IPS DF 19.7 (cell line): ENCODE data around the gene DNAJA4.

Experiments
- DNase-seq: peaks from one replicate; pipeline ENCODE4 v3.0.0-alpha.2; 2013; ENCODE audit warnings: low read depth, low spot score

DNAJA4 gene

DNA sequence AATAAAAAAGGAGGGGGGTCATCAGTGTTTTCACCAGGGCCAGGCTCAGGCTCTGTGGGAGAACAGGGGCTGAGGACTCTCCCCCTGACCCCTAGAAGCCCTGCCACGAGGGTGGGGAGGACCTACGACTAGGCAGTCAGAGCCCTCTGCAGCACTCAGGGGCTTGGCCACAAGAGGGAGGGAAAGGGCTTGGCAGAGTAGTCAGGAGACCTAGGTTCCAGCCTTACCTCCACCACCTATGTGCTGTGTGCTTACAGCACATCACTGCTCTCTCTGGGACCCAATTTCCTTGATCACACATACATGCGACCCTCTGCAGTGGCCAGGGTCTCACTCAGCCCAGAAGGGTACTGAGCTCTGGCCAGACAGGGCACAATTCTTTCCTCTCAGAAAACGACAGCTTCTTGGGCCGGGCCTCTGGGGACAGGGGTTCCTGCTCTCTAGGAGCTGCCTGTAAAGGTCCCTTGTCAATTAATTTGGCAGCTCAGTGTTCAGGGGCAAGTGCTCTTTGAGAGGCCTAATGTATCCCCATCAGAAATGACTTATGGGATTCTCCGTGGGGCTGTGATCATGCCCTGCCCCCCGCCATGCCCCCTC, 51.4 kb downstream of the DNAJA4 start:
- DNase-seq: no peak

DNA sequence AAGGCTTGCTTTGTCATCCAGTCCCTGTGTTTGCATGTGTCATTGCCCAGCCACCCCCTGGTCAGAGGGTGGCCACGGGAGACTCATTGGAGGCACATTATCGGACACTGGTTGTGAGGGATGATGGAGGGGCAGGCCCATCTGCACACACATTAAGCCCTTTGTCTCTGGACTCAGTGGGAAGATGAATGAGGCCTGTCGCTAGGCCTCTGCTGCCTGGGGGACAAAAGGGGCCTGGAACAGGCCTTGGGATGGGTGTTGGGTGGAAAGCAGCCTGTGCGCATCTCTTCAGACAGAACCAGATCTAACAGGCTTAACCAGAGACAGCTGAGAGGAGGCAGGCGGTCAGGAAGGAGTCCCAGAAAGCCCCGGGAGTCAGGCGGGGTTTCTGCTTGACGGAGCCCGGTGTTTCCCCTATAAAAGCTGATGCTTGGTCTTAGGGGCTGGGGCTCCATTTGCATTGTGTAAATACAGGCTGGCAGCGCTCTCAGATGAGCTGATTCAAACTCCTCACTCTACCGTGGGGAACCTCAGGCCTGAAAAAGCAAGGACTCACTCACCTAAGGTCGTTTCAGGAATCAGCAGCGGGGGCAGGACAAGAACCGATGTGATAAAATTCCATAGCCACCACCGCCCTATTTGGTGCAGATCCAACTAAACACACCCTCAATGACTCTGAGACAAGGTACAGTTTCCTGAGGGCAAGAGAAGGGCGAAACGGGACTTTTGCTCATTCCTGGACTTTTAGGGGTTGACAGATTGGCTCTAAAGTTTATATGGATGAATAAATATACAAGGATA, 52.1 kb downstream of the DNAJA4 start:
- DNase-seq: no peak

DNA sequence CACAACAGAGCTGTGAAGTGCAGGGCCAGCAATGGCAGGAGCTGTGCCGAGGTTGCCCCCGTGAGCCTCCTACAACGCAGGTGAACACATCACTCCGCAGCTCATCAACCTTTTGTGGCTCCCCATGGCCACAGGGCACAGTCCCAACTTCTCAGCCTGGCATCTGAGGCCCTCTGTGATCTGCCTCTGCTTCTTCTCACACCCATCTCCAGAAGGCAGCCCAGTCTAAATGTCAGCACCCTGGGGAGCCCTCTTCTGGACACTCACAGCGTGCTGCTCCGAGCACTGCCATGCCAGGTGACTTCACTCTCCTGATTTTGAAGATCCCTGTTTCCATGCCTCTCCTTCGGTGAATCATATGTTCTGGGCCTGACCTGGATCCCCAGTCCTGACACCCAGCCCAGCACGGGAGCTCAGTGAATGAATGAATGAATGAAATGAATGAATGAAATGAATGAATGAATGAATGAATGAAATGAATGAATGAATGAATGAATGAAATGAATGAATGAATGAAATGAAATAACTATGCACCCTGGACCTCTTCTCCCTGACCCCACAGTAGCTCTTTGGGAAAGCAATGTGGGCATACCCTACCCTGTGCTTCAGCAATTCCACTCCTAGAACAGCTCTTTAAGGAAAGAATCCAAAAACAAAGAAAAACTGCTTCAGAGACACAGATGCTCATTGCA, 52.9 kb downstream of the DNAJA4 start:
- DNase-seq: no peak

DNA sequence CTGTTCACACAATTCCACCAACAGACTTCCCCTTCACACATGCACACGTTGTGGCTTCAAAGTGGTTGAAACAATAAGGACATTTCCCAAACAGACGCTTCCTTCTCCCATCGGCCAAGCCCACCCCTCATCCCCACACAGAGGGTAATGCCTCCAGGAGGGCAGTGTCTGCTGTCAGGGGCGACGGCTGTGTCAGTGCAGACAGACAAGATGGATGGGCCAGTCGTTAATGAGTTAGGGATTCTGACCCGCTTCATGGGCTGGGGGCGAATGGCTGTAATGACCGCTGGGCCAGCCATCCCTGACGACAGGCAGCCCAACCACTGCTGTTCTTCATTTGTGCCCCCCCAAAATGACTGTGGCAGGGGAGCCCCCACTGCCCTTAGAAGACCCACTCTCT, 55.2 kb downstream of the DNAJA4 start:
- no peak for DNase-seq

DNA sequence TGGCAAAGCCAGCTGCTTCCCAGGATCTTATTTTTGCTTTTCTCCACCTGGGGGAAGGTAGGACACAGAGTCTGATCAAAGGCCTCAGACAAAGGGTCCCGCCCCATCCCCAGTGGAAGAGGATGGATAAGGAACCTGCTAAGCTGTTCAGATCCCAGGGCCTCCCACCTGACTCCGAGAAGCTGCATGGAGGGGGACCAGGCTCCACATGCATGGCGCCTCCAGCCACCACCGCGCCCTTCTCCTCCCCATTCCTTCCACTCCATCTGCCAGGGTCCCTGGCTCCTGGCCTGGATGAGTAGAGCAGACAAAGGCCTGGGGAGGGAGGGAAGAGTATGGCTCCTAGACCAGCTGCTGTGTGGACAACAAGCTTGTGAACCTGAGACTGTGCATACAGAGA, 55.8 kb downstream of the DNAJA4 start:
- DNase-seq: no peak

DNA sequence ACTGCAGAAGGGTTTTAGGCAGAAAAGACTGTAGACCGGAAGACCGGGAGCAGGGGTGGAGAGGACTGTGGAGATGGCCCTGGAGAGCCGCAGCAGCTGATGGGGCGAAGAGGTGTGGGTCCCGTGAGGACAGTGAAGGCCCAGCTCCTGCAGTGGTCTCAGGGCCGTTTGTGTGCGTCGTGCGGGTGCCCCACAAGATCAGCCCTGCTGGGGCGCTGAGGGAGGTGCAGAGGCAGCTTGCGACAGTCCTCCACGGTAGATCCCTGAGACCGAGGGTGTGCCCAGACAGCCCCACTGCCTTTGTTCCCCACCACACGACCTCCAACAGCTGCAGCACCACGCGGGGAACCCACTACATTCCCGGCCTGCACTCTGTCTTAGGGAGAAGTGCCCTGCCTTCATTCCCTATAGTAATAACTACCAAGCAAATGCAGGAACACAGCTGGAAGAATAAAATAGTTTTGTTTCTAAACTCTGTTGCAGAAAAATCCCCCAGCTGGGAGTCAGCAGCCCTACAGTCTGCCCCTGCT, 56.7 kb downstream of the DNAJA4 start:
- no peak for DNase-seq

DNA sequence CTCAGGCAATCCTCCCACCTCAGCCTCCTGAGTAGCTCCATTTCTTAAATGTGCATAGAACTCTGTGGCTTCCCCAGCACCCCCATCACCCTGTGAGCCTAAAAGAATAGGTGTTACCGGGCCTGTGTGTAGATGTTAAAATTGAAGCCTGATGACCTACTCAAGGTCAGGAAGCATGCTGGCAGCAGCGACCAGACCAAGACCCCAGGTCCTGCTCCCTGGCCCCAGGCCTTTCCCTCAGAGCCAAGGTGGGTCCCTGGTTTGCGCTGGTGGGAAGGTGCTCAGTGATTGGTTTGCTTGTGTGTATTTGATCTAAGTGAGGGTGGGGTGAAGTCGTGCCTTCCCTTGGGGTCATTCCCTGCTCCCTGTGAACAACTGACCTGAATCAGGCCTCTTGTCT, 57.4 kb downstream of the DNAJA4 start:
- DNase-seq: no peak

DNA sequence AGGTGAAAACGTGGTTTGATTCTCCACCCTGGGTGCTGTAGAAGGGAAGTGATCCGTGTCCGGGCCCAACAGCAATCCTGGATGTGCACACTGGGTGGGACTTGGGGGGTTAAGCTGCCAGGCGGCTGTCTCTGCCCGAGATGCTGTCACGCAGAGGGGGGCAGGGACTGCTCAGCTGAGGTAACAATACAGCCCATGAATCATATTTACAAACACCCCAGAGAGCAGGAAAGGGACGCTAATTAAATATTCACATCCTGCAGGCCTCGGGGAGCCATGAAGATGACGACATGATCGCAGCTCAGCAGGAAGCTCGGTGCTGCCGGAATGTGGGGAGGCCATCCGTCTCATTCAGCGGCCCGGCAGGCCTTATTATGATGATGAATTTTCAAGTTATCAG, 57.9 kb downstream of the DNAJA4 start:
- no peak for DNase-seq

DNA sequence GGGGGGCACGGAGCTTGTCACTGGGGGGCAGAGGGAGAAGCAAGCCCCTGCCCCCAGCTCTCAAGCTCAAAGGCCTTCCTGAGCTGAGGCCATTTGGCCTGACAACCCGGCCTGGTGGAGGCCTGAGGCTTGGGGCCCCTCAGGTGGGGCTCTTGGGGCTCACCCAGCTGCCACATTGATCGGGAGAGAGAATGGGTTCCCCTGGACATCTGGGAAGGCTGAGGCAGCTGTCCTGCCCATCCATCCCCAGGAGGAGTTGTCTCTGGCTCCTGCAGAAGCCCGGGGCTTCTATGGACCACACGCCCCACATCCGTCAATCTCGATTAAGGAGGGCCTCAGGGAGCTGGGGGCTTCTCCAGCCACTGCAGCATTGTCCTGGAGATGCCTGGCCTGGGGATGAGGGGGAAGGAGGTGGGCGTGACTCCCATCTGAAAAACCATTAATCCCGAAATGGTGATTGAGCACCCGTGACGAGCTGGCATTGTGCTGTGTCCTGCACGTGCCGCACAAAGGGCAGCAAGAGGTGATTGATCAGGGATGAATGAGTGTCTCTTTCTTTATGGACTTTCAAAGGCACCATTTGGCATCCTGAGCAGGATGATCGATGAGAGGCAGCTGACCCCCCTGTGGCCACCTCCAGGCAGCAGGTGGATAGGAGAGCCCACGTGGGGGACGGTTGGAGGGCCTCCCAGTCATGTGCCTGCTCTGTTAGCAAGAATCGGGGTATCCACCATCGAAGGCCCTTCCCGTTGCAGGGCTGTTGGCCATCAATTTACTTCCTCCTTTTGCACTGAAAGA, 58.6 kb downstream of the DNAJA4 start:
- DNase-seq: no peak

DNA sequence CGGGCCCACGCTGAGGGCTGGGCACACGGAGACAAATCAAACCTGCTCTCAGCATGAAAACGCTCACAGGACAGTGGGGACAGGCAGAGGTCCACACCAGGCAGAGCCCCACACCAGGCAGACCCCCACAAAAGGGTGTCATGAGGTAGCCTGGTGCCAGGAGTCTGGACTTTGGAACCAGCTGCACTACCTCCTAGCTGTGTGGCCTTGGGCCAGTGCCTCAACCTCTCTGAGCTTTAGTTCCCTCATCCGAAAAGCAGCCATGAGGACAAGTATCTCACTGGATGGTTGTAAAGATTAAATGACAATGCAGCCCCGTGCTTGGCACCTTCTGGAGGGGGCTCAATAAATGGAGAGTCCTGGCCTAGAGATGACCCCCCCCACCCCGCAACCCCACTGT, 59.3 kb downstream of the DNAJA4 start:
- no peak for DNase-seq

DNA sequence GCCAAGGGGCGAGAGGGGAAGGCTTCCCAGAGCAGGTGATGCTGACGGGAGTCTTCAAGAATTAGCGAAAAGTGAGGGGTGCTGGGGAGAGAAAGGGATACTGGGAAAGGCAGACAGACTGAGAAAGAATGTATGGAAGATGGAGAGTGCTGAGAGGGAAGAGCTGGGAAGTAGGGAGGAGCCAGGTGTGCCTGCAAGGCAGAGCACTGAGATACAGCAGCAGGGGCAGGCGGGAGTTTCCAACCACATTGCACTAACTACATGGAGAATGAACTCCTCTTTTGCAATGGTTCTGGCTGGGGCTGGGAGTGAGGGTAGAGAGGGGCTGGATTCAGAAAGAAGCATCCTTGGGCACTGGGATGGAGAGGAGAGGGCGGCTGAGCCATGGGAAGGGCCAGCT, 59.8 kb downstream of the DNAJA4 start:
- no peak for DNase-seq

DNA sequence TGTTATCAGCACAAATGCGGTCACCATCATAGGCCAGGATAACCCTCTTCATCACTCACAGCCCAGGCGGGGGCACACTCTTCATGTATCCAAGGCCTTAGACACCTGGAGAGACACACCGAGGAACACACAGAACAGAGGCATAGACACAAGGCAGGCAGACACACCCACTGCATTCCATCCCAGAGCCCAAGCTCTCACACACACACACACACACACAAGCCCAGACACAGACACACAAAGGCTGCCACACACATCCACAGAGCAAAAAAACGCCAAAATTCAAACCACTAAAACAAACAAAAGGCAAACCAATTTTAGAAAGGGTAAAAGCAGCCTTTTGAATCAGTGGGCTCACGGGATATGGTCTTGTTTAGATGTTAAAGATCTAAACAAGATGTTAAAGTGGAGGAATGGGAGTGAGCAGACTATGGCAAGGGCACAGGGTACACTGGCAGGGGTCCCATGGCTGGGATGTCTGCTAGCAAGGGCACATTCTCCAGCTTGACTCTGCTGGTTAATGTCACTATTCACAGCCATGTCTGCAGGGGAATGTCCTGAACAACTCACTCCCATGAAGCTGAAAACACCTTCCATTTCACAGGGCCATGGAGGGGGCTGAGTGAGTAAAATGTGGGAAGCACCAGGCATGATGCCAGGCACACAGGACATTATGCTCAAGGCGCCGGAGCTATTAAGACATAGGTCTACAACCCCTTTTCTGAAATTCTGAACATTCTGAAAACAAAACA, 60.9 kb downstream of the DNAJA4 start:
- no peak for DNase-seq

DNA sequence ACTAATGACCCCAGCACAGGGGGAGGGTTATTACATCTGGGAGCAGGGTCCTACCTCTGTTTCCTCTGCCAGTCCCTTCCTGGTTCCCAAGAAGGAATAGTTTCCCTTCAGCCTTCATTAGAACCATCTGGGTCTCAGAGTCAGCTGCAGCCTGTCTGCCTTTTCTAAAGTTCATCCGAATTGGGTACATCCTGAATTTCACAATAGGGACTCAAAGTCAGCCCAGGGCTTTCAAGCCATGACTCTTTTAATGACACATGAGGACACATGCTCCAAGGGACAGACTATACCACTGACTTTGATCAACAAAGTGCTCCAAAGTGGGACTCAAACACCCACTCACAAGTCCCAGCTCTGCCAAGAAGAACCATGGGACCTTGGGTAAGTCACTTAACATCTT, 63.1 kb downstream of the DNAJA4 start:
- no peak for DNase-seq

DNA sequence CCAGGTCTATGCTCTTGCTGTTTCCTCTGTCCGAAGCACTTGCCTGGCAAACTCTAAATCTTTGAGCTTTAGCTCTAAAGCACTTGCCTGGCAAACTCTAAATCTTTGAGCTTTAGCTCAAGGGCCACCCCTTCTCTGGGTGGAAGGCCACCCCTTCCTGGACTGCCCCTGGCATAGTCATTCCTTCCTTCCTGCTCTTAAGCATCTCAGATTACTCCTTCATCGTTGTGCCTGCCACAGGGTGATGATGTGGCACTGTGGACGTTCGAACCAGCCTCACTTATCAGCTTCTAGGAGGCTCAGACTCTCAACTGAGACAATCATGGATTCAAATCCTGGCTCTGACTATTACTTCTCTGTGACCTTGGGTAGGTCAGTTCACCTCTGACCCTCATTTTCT, 65.3 kb downstream of the DNAJA4 start:
- DNase-seq: no peak
